Endothelial cell of umbilical vein (primary cell): ENCODE results near the gene IL16. TPM values are rescaled to one million over a fixed set of nuclear protein-coding genes. Genes with fewer than 3 reads are reported as not detected.

Experiments
- BruUV-seq: library from RNA; stranded (reverse); fragments of 400-500 nt; replicated peaks from 2 replicates; lab custom pipeline; 2021; lab: Mats Ljungman, UMichigan
- CTCF ChIA-PET: fragments of 300-600, 350-600 bp; sonication (Branson Sonifier 250); formaldehyde crosslinking; loops from one replicate; lab custom pipeline; 2021; ENCODE audit warnings: antibody characterized with exemption, inconsistent platforms; lab: Charles Lee
- POLR2A ChIA-PET: fragments of 300-600, 350-600 bp; sonication (Branson Sonifier 250); formaldehyde crosslinking; loops from one replicate; lab custom pipeline; 2021; ENCODE audit warnings: antibody characterized with exemption, inconsistent platforms; lab: Charles Lee
- DNase-seq: peaks from one replicate; pipeline ENCODE4 v3.0.0-alpha.2; 2011; ENCODE audit warnings: low read depth, low spot score
- FAIRE-seq: peaks from 2 replicates; lab custom pipeline; 2011; peaks lifted over from hg19 to GRCh38; lab: Jason Lieb, UNC
- H2AFZ ChIP-seq: 2 replicates; pipeline ENCODE4 v1.6.0; 2012; ENCODE audit warnings: low read depth, low read length, control low read depth, inconsistent platforms
- H3K27ac ChIP-seq: 2 replicates; pipeline ENCODE4 v1.5.1; 2011; ENCODE audit warnings: low read depth, mild to moderate bottlenecking, control low read depth, low read length, moderate library complexity; ENCODE audit not compliant: insufficient read depth
- H3K27me3 ChIP-seq, 2 experiments: 2 replicates each; pipeline versions ENCODE4 v1.6.0 to v1.6.1; 2011; ENCODE audit warnings: low read length in 2 of 2, mixed read lengths in 1 of 2; ENCODE audit not compliant: control insufficient read depth in 2 of 2, insufficient read depth in 2 of 2
- H3K36me3 ChIP-seq, 2 experiments: 2 replicates in 1 of 2; 3 replicates in 1 of 2; pipeline ENCODE4 v1.5.1; 2011; ENCODE audit warnings: low read length in 2 of 2, mild to moderate bottlenecking in 1 of 2, moderate library complexity in 1 of 2; ENCODE audit not compliant: control insufficient read depth in 2 of 2, insufficient read depth in 2 of 2; ENCODE audit errors: extremely low read depth in 1 of 2
- H3K4me1 ChIP-seq: 3 replicates; pipeline ENCODE4 v1.5.1; 2011; ENCODE audit warnings: mild to moderate bottlenecking, low read length; ENCODE audit not compliant: control insufficient read depth, insufficient read depth; ENCODE audit errors: extremely low read depth
- H3K4me2 ChIP-seq: 2 replicates; pipeline ENCODE4 v1.6.1; 2011; ENCODE audit warnings: low read length, control low read depth, mixed read lengths; ENCODE audit not compliant: insufficient read depth
- H3K4me3 ChIP-seq, 3 experiments: fragments of 200-600 bp in 1 of 3; sonication (generic), shearing (Covaris generic) in 1 of 3; replicated peaks in 1 of 3; 2 replicates each; pipeline ENCODE4 v1.5.1; 2011 to 2016; ENCODE audit warnings: control low read depth in 3 of 3, low read length in 3 of 3, mild to moderate bottlenecking in 2 of 3, inconsistent platforms in 1 of 3, low read depth in 1 of 3, moderate library complexity in 1 of 3; ENCODE audit not compliant: insufficient read depth in 1 of 3
- H3K79me2 ChIP-seq: 2 replicates; pipeline ENCODE4 v1.6.0; 2012; ENCODE audit warnings: low read length, inconsistent platforms; ENCODE audit not compliant: control insufficient read depth, insufficient read depth
- H3K9ac ChIP-seq: replicated peaks from 2 replicates; pipeline ENCODE3; 2011; ENCODE audit warnings: low read length, control low read depth; ENCODE audit not compliant: insufficient read depth; ENCODE audit errors: extremely low read depth
- H3K9me1 ChIP-seq: replicated peaks from 3 replicates; pipeline ENCODE4 v1.6.0; 2011; ENCODE audit warnings: mild to moderate bottlenecking, low read length; ENCODE audit not compliant: control insufficient read depth, insufficient read depth; ENCODE audit errors: extremely low read depth
- H3K9me3 ChIP-seq: replicated peaks from 2 replicates; pipeline ENCODE4 v1.5.1; 2012; ENCODE audit warnings: low read length, inconsistent platforms; ENCODE audit not compliant: control insufficient read depth, insufficient read depth
- H4K20me1 ChIP-seq: replicated peaks from 2 replicates; pipeline ENCODE3; 2011; ENCODE audit warnings: mild to moderate bottlenecking, low read length; ENCODE audit not compliant: control insufficient read depth, insufficient read depth; ENCODE audit errors: extremely low read depth
- FOS ChIP-seq: IDR thresholded peaks from 2 replicates; pipeline ENCODE4 v1.6.1; 2011; ENCODE audit warnings: mild to moderate bottlenecking, low read length, moderate library complexity, borderline replicate concordance; ENCODE audit not compliant: insufficient read depth
- GATA2 ChIP-seq: IDR thresholded peaks from 2 replicates; pipeline ENCODE4 v1.7.0; 2011; ENCODE audit warnings: low read depth, mild to moderate bottlenecking, moderate library complexity, mixed read lengths, low read length; ENCODE audit not compliant: insufficient read length, insufficient read depth
- JUN ChIP-seq: IDR thresholded peaks from 2 replicates; pipeline ENCODE4 v1.6.1; 2011; ENCODE audit warnings: borderline replicate concordance, low read depth; ENCODE audit not compliant: insufficient read length, insufficient read depth
- MYC ChIP-seq: IDR thresholded peaks from one replicate; pipeline ENCODE4 v1.6.1; 2011; ENCODE audit warnings: mild to moderate bottlenecking, low read depth, low read length
- dilution Hi-C: fragments of 300-500 bp; cut with MboI; formaldehyde crosslinking; loops from one replicate; pipeline ENCODE4 v1.15.0; 2019; ENCODE audit warnings: low sequenced_read_pairs; ENCODE audit not compliant: extremely low pct_ligation_motif_present
- intact Hi-C: fragments of 100-400 bp; cut with micrococcal nuclease; formaldehyde crosslinking; loops from one replicate; pipeline ENCODE4 v1.10.0; 2022
- polyA plus RNA-seq, 4 experiments: library from polyadenylated mRNA; depleted of rRNA in 3 of 4; stranded (reverse) in 3 of 4; unstranded in 1 of 4; fragments of >200 nt; gene quantifications; 2 replicates each; pipeline versions ENCODE4 v1.2.1 to v1.2.3, GENCODE V29; 2011 to 2012; ENCODE audit warnings: missing spikeins in 1 of 4
- total RNA-seq: library from RNA; stranded (reverse); gene quantifications from 2 replicates; pipeline ENCODE4 v1.2.3, GENCODE V29; 2021
- TF ChIP-seq, protein P1 (sequence below): IDR thresholded peaks from 2 replicates; pipeline ENCODE4 v1.6.1; 2011; ENCODE audit not compliant: insufficient read depth, insufficient read length
- TF ChIP-seq, protein P2 (sequence below), 2 donors: IDR thresholded peaks; 1 replicate in 1 of 2; 2 replicates in 1 of 2; pipeline ENCODE4 v1.5.1; 2011; ENCODE audit warnings: low read length in 2 of 2, mild to moderate bottlenecking in 2 of 2, moderate library complexity in 2 of 2, control low read depth in 1 of 2, inconsistent platforms in 1 of 2, low read depth in 1 of 2; ENCODE audit not compliant: insufficient read depth in 1 of 2; ENCODE audit errors: extremely low read depth in 1 of 2

The IL16 gene
- total and polyA plus RNA-seq, 2 donors (not counting 3 experiments of a cell fraction or from before 2014, with no cell fraction given) = 0.29 to 2.1 TPM

DNA sequence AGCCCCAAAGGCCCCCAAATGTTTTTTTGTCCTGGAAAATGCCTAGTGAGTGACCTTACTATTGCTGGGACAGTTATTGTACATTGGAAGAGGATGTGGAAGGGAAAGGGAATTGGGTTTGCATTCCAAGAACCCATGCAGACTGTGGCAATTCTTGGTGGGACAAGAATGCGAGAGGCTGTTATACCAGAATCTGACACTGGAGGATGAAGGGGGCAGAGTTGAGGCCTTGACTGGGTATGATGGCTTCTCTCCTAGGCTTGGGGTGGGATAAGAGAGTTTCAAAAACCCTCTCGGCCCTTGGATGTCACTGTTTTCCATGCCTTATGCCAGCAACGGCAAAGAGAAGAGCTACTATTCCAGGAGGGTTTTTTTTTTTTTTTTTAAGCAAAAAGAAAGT, 25.3 kb downstream of the IL16 start:
- Histone ChIP-seq H3K9ac (no peak overlapping the region), H3K27me3 (peaks cover 0 to 3% of the 10 kb centered on the region in 2 experiments), H3K4me3 (no peak overlapping the region), H3K4me2 (no peak overlapping the region), H2AFZ (no peak overlapping the region), H4K20me1 (no peaks in the 10 kb centered on the region), H3K27ac (no peak overlapping the region), H3K9me3 (no peaks in the 10 kb centered on the region), H3K9me1 (no peaks in the 10 kb centered on the region), H3K36me3 (no peaks in the 10 kb centered on the region), H3K79me2 (no peaks in the 10 kb centered on the region), H3K4me1 (no peaks in the 10 kb centered on the region)
- TF ChIP-seq GATA2 (no peak), FOS (no peak), MYC (no peak), JUN (no peak)
- TF ChIP-seq, protein P1, sequence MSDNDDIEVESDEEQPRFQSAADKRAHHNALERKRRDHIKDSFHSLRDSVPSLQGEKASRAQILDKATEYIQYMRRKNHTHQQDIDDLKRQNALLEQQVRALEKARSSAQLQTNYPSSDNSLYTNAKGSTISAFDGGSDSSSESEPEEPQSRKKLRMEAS = no peak
- TF ChIP-seq, protein P2, sequence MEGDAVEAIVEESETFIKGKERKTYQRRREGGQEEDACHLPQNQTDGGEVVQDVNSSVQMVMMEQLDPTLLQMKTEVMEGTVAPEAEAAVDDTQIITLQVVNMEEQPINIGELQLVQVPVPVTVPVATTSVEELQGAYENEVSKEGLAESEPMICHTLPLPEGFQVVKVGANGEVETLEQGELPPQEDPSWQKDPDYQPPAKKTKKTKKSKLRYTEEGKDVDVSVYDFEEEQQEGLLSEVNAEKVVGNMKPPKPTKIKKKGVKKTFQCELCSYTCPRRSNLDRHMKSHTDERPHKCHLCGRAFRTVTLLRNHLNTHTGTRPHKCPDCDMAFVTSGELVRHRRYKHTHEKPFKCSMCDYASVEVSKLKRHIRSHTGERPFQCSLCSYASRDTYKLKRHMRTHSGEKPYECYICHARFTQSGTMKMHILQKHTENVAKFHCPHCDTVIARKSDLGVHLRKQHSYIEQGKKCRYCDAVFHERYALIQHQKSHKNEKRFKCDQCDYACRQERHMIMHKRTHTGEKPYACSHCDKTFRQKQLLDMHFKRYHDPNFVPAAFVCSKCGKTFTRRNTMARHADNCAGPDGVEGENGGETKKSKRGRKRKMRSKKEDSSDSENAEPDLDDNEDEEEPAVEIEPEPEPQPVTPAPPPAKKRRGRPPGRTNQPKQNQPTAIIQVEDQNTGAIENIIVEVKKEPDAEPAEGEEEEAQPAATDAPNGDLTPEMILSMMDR (IDR thresholded peaks at IDR 0.05; ENCODE audit: extremely low read depth in 1 of 2, insufficient read depth in 1 of 2, low read depth in 1 of 2, low read length in 2 of 2) = no peak
- DNase-seq (no peak), FAIRE-seq (no peak)
- dilution Hi-C loops = no loop called here
- intact Hi-C loops = no loop called here
- no TSS peak for BruUV-seq
- ChIA-PET POLR2A (no interaction called here), CTCF (interaction anchor here (1.0 to 1.4 kb wide), 2 partner anchors 12 to 44 kb away, joined by 3 to 6 read pairs; no protein-coding TSS in a partner anchor)
